HepG2 (cell line): ENCODE data around the gene OTOP3. TPM values are rescaled to one million over a fixed set of nuclear protein-coding genes. Genes with fewer than 3 reads are reported as not detected.

Experiments
- ATAC-seq: fragments of 200-7000 bp; cut with Tn5 transposase; 3 replicates; pipeline ENCODE4 v1.9.1; 2020; ENCODE audit warnings: mild to moderate bottlenecking, moderate library complexity
- BruUV-seq: library from RNA; stranded (reverse); fragments of 400-500 nt; replicated peaks from 2 replicates; lab custom pipeline; 2021; lab: Mats Ljungman, UMichigan
- CTCF ChIA-PET: fragments of 300-600 bp; formaldehyde crosslinking; extraction: SDS; loops from one replicate; lab custom pipeline; 2021; ENCODE audit warnings: low total read pairs, inconsistent platforms, low intra/inter-chr PET ratio; lab: Yijun Ruan, JAX
- POLR2A ChIA-PET: fragments of 350-600 bp; sonication (Branson Sonifier 250); formaldehyde crosslinking; loops from one replicate; lab custom pipeline; 2020; ENCODE audit warnings: antibody characterized with exemption, inconsistent platforms; lab: Yijun Ruan, JAX
- DNase-seq: peaks from one replicate; pipeline ENCODE4 v3.0.0-alpha.2; 2015; ENCODE audit warnings: low spot score
- FAIRE-seq: peaks from 3 replicates; lab custom pipeline; 2011; peaks lifted over from hg19 to GRCh38; lab: Jason Lieb, UNC
- H2AFZ ChIP-seq: one replicate; pipeline ENCODE4 v1.6.1; 2011; ENCODE audit warnings: low read length, inconsistent platforms
- H3K27ac ChIP-seq: fragments of 300-600 bp; 3 replicates; pipeline ENCODE4 v1.8.0; 2011; ENCODE audit warnings: mixed run types, mild to moderate bottlenecking, mixed read lengths, low read length, inconsistent platforms; ENCODE audit not compliant: insufficient read depth; ENCODE audit errors: extremely low read length
- H3K27me3 ChIP-seq, 2 experiments: fragments of 200-600 bp in 1 of 2; 2 replicates in 1 of 2; 3 replicates in 1 of 2; pipeline versions ENCODE4 v1.6.0 to v1.8.0; 2011; ENCODE audit warnings: low read length in 2 of 2, mild to moderate bottlenecking in 2 of 2, moderate library complexity in 2 of 2, inconsistent platforms in 1 of 2; ENCODE audit not compliant: insufficient read depth in 2 of 2, control insufficient read depth in 1 of 2
- H3K36me3 ChIP-seq, 2 experiments: fragments of 200-600 bp in 1 of 2; replicated peaks in 1 of 2; 2 replicates in 1 of 2; 3 replicates in 1 of 2; pipeline versions ENCODE4 v1.5.1 to v1.8.0; 2011; ENCODE audit warnings: low read length in 2 of 2, inconsistent platforms in 1 of 2; ENCODE audit not compliant: insufficient read depth in 2 of 2, control insufficient read depth in 1 of 2
- H3K4me1 ChIP-seq: 2 replicates; pipeline ENCODE4 v1.5.1; 2012; ENCODE audit warnings: low read length, inconsistent platforms; ENCODE audit not compliant: insufficient read depth
- H3K4me2 ChIP-seq: 2 replicates; pipeline ENCODE4 v1.6.0; 2011; ENCODE audit warnings: low read depth, low read length, inconsistent platforms
- H3K4me3 ChIP-seq, 3 experiments: fragments of 200-600 bp in 1 of 3; sonication (generic), shearing (Covaris generic) in 1 of 3; replicated peaks in 1 of 3; 2 replicates each; pipeline ENCODE4 v1.5.1; 2011 to 2016; ENCODE audit warnings: low read length in 3 of 3, inconsistent platforms in 2 of 3, low read depth in 2 of 3, mild to moderate bottlenecking in 2 of 3, control low read depth in 1 of 3, mixed read lengths in 1 of 3; ENCODE audit not compliant: insufficient read depth in 1 of 3
- H3K79me2 ChIP-seq: one replicate; pipeline ENCODE4 v1.6.1; 2011; ENCODE audit warnings: low read length, inconsistent platforms; ENCODE audit not compliant: insufficient read depth
- H3K9ac ChIP-seq: 2 replicates; pipeline ENCODE4 v1.6.0; 2011; ENCODE audit warnings: mild to moderate bottlenecking, low read depth, low read length, inconsistent platforms; ENCODE audit not compliant: insufficient read depth
- H3K9me3 ChIP-seq: 2 replicates; pipeline ENCODE4 v1.5.1; 2012; ENCODE audit warnings: mild to moderate bottlenecking, low read length
- H4K20me1 ChIP-seq: 2 replicates; pipeline ENCODE4 v1.6.0; 2011; ENCODE audit warnings: inconsistent platforms, mild to moderate bottlenecking, low read length, moderate library complexity; ENCODE audit not compliant: insufficient read depth
- EP300 ChIP-seq, 3 experiments: sonication (generic) in 1 of 3; formaldehyde crosslinking in 1 of 3; IDR thresholded peaks; 2 replicates each; pipeline versions ENCODE4 v1.5.1 to v1.6.1; 2011 to 2020; ENCODE audit warnings: low read depth in 2 of 3, low read length in 2 of 3, borderline replicate concordance in 1 of 3, improper control_type of control experiment in 1 of 3, mild to moderate bottlenecking in 1 of 3, missing genetic modification reagents in 1 of 3, moderate library complexity in 1 of 3
- ETV5 ChIP-seq: IDR thresholded peaks from 2 replicates; pipeline ENCODE4 v1.6.1; 2018; ENCODE audit warnings: missing biosample characterization, missing genetic modification reagents, inconsistent platforms, borderline replicate concordance
- FOXA3 ChIP-seq: IDR thresholded peaks from 2 replicates; pipeline ENCODE4 v1.6.1; 2016; ENCODE audit warnings: missing genetic modification reagents, missing compliant biosample characterization
- IKZF5 ChIP-seq: IDR thresholded peaks from 2 replicates; pipeline ENCODE4 v1.6.1; 2018; ENCODE audit warnings: missing genetic modification reagents, mild to moderate bottlenecking, missing compliant biosample characterization
- JUND ChIP-seq: sonication (generic); formaldehyde crosslinking; IDR thresholded peaks from 2 replicates; pipeline ENCODE4 v1.8.0; 2022; ENCODE audit warnings: mild to moderate bottlenecking, missing genetic modification reagents
- MTA1 ChIP-seq: sonication (generic); formaldehyde crosslinking; IDR thresholded peaks from 2 replicates; pipeline ENCODE4 v1.4.0; 2020; ENCODE audit warnings: missing genetic modification reagents, mild to moderate bottlenecking, borderline replicate concordance
- TBP ChIP-seq: sonication (generic); formaldehyde crosslinking; IDR thresholded peaks from 2 replicates; pipeline ENCODE4 v1.5.0; 2020; ENCODE audit warnings: missing genetic modification reagents
- TIGD3 ChIP-seq: sonication (generic); formaldehyde crosslinking; IDR thresholded peaks from 2 replicates; pipeline ENCODE4 v1.5.1; 2020; ENCODE audit warnings: mild to moderate bottlenecking, missing genetic modification reagents, borderline replicate concordance
- ZNF292 ChIP-seq: sonication (generic); formaldehyde crosslinking; IDR thresholded peaks from 2 replicates; pipeline ENCODE4 v1.8.1; 2022; ENCODE audit warnings: mild to moderate bottlenecking, low read depth, missing genetic modification reagents, borderline replicate concordance
- ZNF33B ChIP-seq: sonication (generic); formaldehyde crosslinking; IDR thresholded peaks from 2 replicates; pipeline ENCODE4 v1.5.1; 2020; ENCODE audit warnings: mild to moderate bottlenecking, missing genetic modification reagents
- ZSCAN9 ChIP-seq: IDR thresholded peaks from 2 replicates; pipeline ENCODE4 v1.6.1; 2016; ENCODE audit warnings: borderline replicate concordance
- WGBS: methylation state at CpG from one replicate; pipeline ENCODE4 v1.1.6; 2017; ENCODE audit warnings: low lambda C conversion rate; 5-methylcytosine and 5-hydroxymethylcytosine counted together
- in situ Hi-C: cut with HindIII; loops from 2 replicates; pipeline ENCODE4 v1.10.0; 2017; ENCODE audit warnings: low pct_unique_long_range_greater_than_20kb; ENCODE audit not compliant: extremely low pct_ligation_motif_present
- intact Hi-C: fragments of 100-400 bp; cut with micrococcal nuclease; formaldehyde crosslinking; loops from one replicate; pipeline ENCODE4 v1.10.0; 2022; ENCODE audit not compliant: unreplicated experiment
- polyA plus RNA-seq, 8 experiments: library from polyadenylated mRNA; depleted of rRNA in 3 of 8; stranded (reverse) in 7 of 8; unstranded in 1 of 8; fragments of >200 nt; fragmentation: Illumina TruSeq in 4 of 8; extraction: Trizol in 4 of 8; gene quantifications; 2 replicates each; pipeline versions ENCODE4 v1.2.1 to v1.2.3, GENCODE V29; 2011 to 2016; ENCODE audit warnings: low read depth in 4 of 8, missing spikeins in 1 of 8, mixed read lengths in 1 of 8; ENCODE audit not compliant: insufficient read depth in 1 of 8
- total RNA-seq, 5 experiments: library from RNA; depleted of rRNA; stranded (reverse); fragments of >200 nt; fragmentation: Illumina TruSeq; extraction: Trizol; gene quantifications; 2 replicates each; pipeline ENCODE4 v1.2.3, GENCODE V29; 2016; ENCODE audit warnings: low read depth in 1 of 5
- TF ChIP-seq, protein P1 (sequence below): sonication (generic); formaldehyde crosslinking; IDR thresholded peaks from 2 replicates; pipeline ENCODE4 v1.4.0; 2020; ENCODE audit warnings: mild to moderate bottlenecking, missing genetic modification reagents

Gene OTOP3
- total and polyA plus RNA-seq, 2 of the 13 experiments (the other 11 are each of a cell fraction or from before 2014, with no cell fraction given): not detected

GRCh38 chr17:74972973-74973328 lies 37.3 kb downstream of the OTOP3 start (continued):
- TF ChIP-seq IKZF5 (CRISPR knock-in tag): no peak

- intact Hi-C loops: no loop called here
- TF ChIP-seq ETV5 (CRISPR knock-in tag) (no peak), TBP (CRISPR knock-in tag) (no peak), EP300 (IDR thresholded peaks at IDR 0.05; ENCODE audit: low read depth in 2 of 2, low read length in 2 of 2) (peak in 1 of 2 experiments; percentile 57; a peak in 1 of 4 replicates), EP300 (CRISPR knock-in tag; IDR thresholded peaks at IDR 0.05; ENCODE audit: borderline replicate concordance) (no peak), MTA1 (CRISPR knock-in tag) (no peak), FOXA3 (CRISPR knock-in tag) (0 out of 2 replicates have a peak, but pooled peaks have one; percentile 7), ZNF33B (no peak), ZSCAN9 (no peak), JUND (CRISPR knock-in tag) (no peak), ZNF292 (CRISPR knock-in tag) (no peak), TIGD3 (CRISPR knock-in tag) (no peak)
- TF ChIP-seq, protein P1, sequence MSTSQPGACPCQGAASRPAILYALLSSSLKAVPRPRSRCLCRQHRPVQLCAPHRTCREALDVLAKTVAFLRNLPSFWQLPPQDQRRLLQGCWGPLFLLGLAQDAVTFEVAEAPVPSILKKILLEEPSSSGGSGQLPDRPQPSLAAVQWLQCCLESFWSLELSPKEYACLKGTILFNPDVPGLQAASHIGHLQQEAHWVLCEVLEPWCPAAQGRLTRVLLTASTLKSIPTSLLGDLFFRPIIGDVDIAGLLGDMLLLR (CRISPR knock-in tag): no peak
- in situ Hi-C loops: no loop called here
These were observed 40.2 kb downstream of the OTOP3 start for GRCh38 chr17:74975943-74976342.

More at GRCh38 chr17:74975943-74976342, 40.2 kb downstream of the OTOP3 start:
- Histone ChIP-seq H3K27me3 (peaks cover 3 to 55% of the 10 kb centered on the region in 2 experiments; a peak in 4 of 5 replicates), H3K79me2 (no peaks in the 10 kb centered on the region), H3K4me2 (no peak overlapping the region), H3K36me3 (no peaks in the 10 kb centered on the region), H3K27ac (no peak overlapping the region), H3K4me1 (peaks cover 36% of the 10 kb centered on the region), H3K9me3 (no peaks in the 10 kb centered on the region), H3K9ac (no peak overlapping the region), H3K4me3 (no peak overlapping the region), H4K20me1 (no peaks in the 10 kb centered on the region), H2AFZ (no peak overlapping the region)
- BruUV-seq: no TSS peak
- WGBS: 3% methylated on average over 4 of the region's 4 CpGs
- no peak for FAIRE-seq
- no peak for ATAC-seq
- POLR2A ChIA-PET: no interaction called here
- CTCF ChIA-PET: no interaction called here
- DNase-seq: no peak
